HepG2 (cell line): ENCODE measurements around the gene STON1. TPM values are rescaled to one million over a fixed set of nuclear protein-coding genes. Genes with fewer than 3 reads are reported as not detected.

Source experiments
- ATAC-seq: fragments of 200-7000 bp; cut with Tn5 transposase; 3 replicates; pipeline ENCODE4 v1.9.1; 2020; ENCODE audit warnings: mild to moderate bottlenecking, moderate library complexity
- BruUV-seq: library from RNA; stranded (reverse); fragments of 400-500 nt; replicated peaks from 2 replicates; lab custom pipeline; 2021; lab: Mats Ljungman, UMichigan
- CTCF ChIA-PET: fragments of 300-600 bp; formaldehyde crosslinking; extraction: SDS; loops from one replicate; lab custom pipeline; 2021; ENCODE audit warnings: low total read pairs, inconsistent platforms, low intra/inter-chr PET ratio; lab: Yijun Ruan, JAX
- POLR2A ChIA-PET: fragments of 350-600 bp; sonication (Branson Sonifier 250); formaldehyde crosslinking; loops from one replicate; lab custom pipeline; 2020; ENCODE audit warnings: antibody characterized with exemption, inconsistent platforms; lab: Yijun Ruan, JAX
- DNase-seq: peaks from one replicate; pipeline ENCODE4 v3.0.0-alpha.2; 2015; ENCODE audit warnings: low spot score
- FAIRE-seq: peaks from 3 replicates; lab custom pipeline; 2011; peaks lifted over from hg19 to GRCh38; lab: Jason Lieb, UNC
- H2AFZ ChIP-seq: one replicate; pipeline ENCODE4 v1.6.1; 2011; ENCODE audit warnings: low read length, inconsistent platforms
- H3K27ac ChIP-seq: fragments of 300-600 bp; 3 replicates; pipeline ENCODE4 v1.8.0; 2011; ENCODE audit warnings: mixed run types, mild to moderate bottlenecking, mixed read lengths, low read length, inconsistent platforms; ENCODE audit not compliant: insufficient read depth; ENCODE audit errors: extremely low read length
- H3K27me3 ChIP-seq, 2 experiments: fragments of 200-600 bp in 1 of 2; 2 replicates in 1 of 2; 3 replicates in 1 of 2; pipeline versions ENCODE4 v1.6.0 to v1.8.0; 2011; ENCODE audit warnings: low read length in 2 of 2, mild to moderate bottlenecking in 2 of 2, moderate library complexity in 2 of 2, inconsistent platforms in 1 of 2; ENCODE audit not compliant: insufficient read depth in 2 of 2, control insufficient read depth in 1 of 2
- H3K36me3 ChIP-seq, 2 experiments: fragments of 200-600 bp in 1 of 2; replicated peaks in 1 of 2; 2 replicates in 1 of 2; 3 replicates in 1 of 2; pipeline versions ENCODE4 v1.5.1 to v1.8.0; 2011; ENCODE audit warnings: low read length in 2 of 2, inconsistent platforms in 1 of 2; ENCODE audit not compliant: insufficient read depth in 2 of 2, control insufficient read depth in 1 of 2
- H3K4me1 ChIP-seq: 2 replicates; pipeline ENCODE4 v1.5.1; 2012; ENCODE audit warnings: low read length, inconsistent platforms; ENCODE audit not compliant: insufficient read depth
- H3K4me2 ChIP-seq: 2 replicates; pipeline ENCODE4 v1.6.0; 2011; ENCODE audit warnings: low read depth, low read length, inconsistent platforms
- H3K4me3 ChIP-seq, 3 experiments: fragments of 200-600 bp in 1 of 3; sonication (generic), shearing (Covaris generic) in 1 of 3; replicated peaks in 1 of 3; 2 replicates each; pipeline ENCODE4 v1.5.1; 2011 to 2016; ENCODE audit warnings: low read length in 3 of 3, inconsistent platforms in 2 of 3, low read depth in 2 of 3, mild to moderate bottlenecking in 2 of 3, control low read depth in 1 of 3, mixed read lengths in 1 of 3; ENCODE audit not compliant: insufficient read depth in 1 of 3
- H3K79me2 ChIP-seq: one replicate; pipeline ENCODE4 v1.6.1; 2011; ENCODE audit warnings: low read length, inconsistent platforms; ENCODE audit not compliant: insufficient read depth
- H3K9ac ChIP-seq: 2 replicates; pipeline ENCODE4 v1.6.0; 2011; ENCODE audit warnings: mild to moderate bottlenecking, low read depth, low read length, inconsistent platforms; ENCODE audit not compliant: insufficient read depth
- H3K9me3 ChIP-seq: 2 replicates; pipeline ENCODE4 v1.5.1; 2012; ENCODE audit warnings: mild to moderate bottlenecking, low read length
- H4K20me1 ChIP-seq: 2 replicates; pipeline ENCODE4 v1.6.0; 2011; ENCODE audit warnings: inconsistent platforms, mild to moderate bottlenecking, low read length, moderate library complexity; ENCODE audit not compliant: insufficient read depth
- BRCA1 ChIP-seq: sonication (generic); formaldehyde crosslinking; IDR thresholded peaks from 2 replicates; pipeline ENCODE4 v1.4.0; 2020; ENCODE audit warnings: missing genetic modification reagents
- HNF1A ChIP-seq, 2 experiments: sonication (generic) in 1 of 2; formaldehyde crosslinking in 1 of 2; IDR thresholded peaks; 2 replicates each; pipeline versions ENCODE4 v1.4.0 to v1.6.1; 2016 to 2020; ENCODE audit warnings: borderline replicate concordance in 1 of 2, low read depth in 1 of 2, mild to moderate bottlenecking in 1 of 2, missing genetic modification reagents in 1 of 2
- NFYB ChIP-seq: sonication (generic); formaldehyde crosslinking; IDR thresholded peaks from 2 replicates; pipeline ENCODE4 v1.4.0; 2020; ENCODE audit warnings: missing genetic modification reagents
- ZNF207 ChIP-seq: fragments of 450-650 bp; IDR thresholded peaks from 2 replicates; pipeline ENCODE4 v1.6.1; 2016; ENCODE audit warnings: antibody characterized with exemption, borderline replicate concordance
- ZNF264 ChIP-seq: sonication (generic); formaldehyde crosslinking; IDR thresholded peaks from 2 replicates; pipeline ENCODE4 v1.4.0; 2020; ENCODE audit warnings: missing genetic modification reagents
- ZNF431 ChIP-seq: sonication (generic); formaldehyde crosslinking; IDR thresholded peaks from 2 replicates; pipeline ENCODE4 v1.9.0; 2022; ENCODE audit warnings: missing genetic modification reagents, low read depth, mild to moderate bottlenecking, borderline replicate concordance
- ZNF562 ChIP-seq: sonication (generic); formaldehyde crosslinking; IDR thresholded peaks from 2 replicates; pipeline ENCODE4 v1.8.0; 2022; ENCODE audit warnings: missing genetic modification reagents, borderline replicate concordance
- WGBS: methylation state at CpG from one replicate; pipeline ENCODE4 v1.1.6; 2017; ENCODE audit warnings: low lambda C conversion rate; 5-methylcytosine and 5-hydroxymethylcytosine counted together
- in situ Hi-C: cut with HindIII; loops from 2 replicates; pipeline ENCODE4 v1.10.0; 2017; ENCODE audit warnings: low pct_unique_long_range_greater_than_20kb; ENCODE audit not compliant: extremely low pct_ligation_motif_present
- intact Hi-C: fragments of 100-400 bp; cut with micrococcal nuclease; formaldehyde crosslinking; loops from one replicate; pipeline ENCODE4 v1.10.0; 2022; ENCODE audit not compliant: unreplicated experiment
- polyA plus RNA-seq, 8 experiments: library from polyadenylated mRNA; depleted of rRNA in 3 of 8; stranded (reverse) in 7 of 8; unstranded in 1 of 8; fragments of >200 nt; fragmentation: Illumina TruSeq in 4 of 8; extraction: Trizol in 4 of 8; gene quantifications; 2 replicates each; pipeline versions ENCODE4 v1.2.1 to v1.2.3, GENCODE V29; 2011 to 2016; ENCODE audit warnings: low read depth in 4 of 8, missing spikeins in 1 of 8, mixed read lengths in 1 of 8; ENCODE audit not compliant: insufficient read depth in 1 of 8
- total RNA-seq, 5 experiments: library from RNA; depleted of rRNA; stranded (reverse); fragments of >200 nt; fragmentation: Illumina TruSeq; extraction: Trizol; gene quantifications; 2 replicates each; pipeline ENCODE4 v1.2.3, GENCODE V29; 2016; ENCODE audit warnings: low read depth in 1 of 5

STON1 gene
- total and polyA plus RNA-seq, 2 of the 13 experiments (the other 11 are each of a cell fraction or from before 2014, with no cell fraction given): 0.09 to 0.28 TPM

DNA sequence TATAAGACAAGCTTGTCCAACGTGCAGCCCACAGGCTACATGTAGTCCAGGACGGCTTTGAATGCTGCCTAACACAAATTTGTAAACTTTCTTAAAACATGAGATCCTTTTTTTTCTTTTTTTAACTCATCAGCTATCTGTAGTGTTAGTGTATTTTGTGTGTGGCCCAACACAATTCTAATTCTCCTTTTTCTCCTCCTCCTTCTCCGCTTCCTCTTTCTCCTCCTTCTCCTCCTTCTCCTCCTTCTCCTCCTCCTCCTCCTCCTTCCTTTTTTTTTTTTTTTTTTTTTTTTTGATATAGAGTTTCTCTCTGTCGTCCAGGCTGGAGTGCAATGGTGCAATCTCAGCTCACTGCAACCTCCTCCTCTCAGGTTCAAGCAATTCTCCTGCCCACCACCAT, 48.4 kb downstream of the STON1 start (continued):
- TF ChIP-seq HNF1A (IDR thresholded peaks at IDR 0.05; ENCODE audit: low read depth) (no peak), HNF1A (CRISPR knock-in tag; IDR thresholded peaks at IDR 0.05; ENCODE audit: borderline replicate concordance) (no peak)
- TF ChIP-seq, all 625 proteins: peak for 0

- no peaks in the 10 kb centered on the region; a peak in 1 of 5 replicates for H3K27me3 ChIP-seq
- in situ Hi-C loops: no loop called here
- no peak for DNase-seq
- no peak for TF ChIP-seq BRCA1 (CRISPR knock-in tag)
- TF ChIP-seq NFYB (CRISPR knock-in tag): no peak
- TF ChIP-seq ZNF431: no peak
- TF ChIP-seq ZNF562 (CRISPR knock-in tag): no peak
- no peak for TF ChIP-seq ZNF207
- no peak for TF ChIP-seq ZNF264 (CRISPR knock-in tag)
- TF ChIP-seq, all 625 proteins: peak for 0
- H3K4me3 ChIP-seq: no peak overlapping the region
- H3K4me2 ChIP-seq: no peak overlapping the region
- CTCF ChIA-PET: no interaction called here
- no peaks in the 10 kb centered on the region for H3K9me3 ChIP-seq
- H2AFZ ChIP-seq: no peak overlapping the region
- FAIRE-seq (no peak), ATAC-seq (no peak)
- intact Hi-C loops: no loop called here
- BruUV-seq: no TSS peak
- no peaks in the 10 kb centered on the region for H4K20me1 ChIP-seq
- no peaks in the 10 kb centered on the region for H3K4me1 ChIP-seq
- 25% methylated on average over 3 of the region's 3 CpGs for WGBS
- no peaks in the 10 kb centered on the region for H3K79me2 ChIP-seq
- no peaks in the 10 kb centered on the region for H3K36me3 ChIP-seq
- H3K9ac ChIP-seq: no peak overlapping the region
- POLR2A ChIA-PET: no interaction called here
- H3K27ac ChIP-seq: no peak overlapping the region
These were observed 54.0 kb downstream of the STON1 start for GRCh38 chr2:48583961-48584360.
